Large intestine (tissue), 3 donors: ENCODE results near the gene SMIM43. TPM values are rescaled to one million over a fixed set of nuclear protein-coding genes. Genes with fewer than 3 reads are reported as not detected.

ENCODE experiments used
- DNase-seq, 2 donors: peaks; one replicate each; pipeline versions ENCODE4 v3.0.0 to v3.0.0-alpha.2; 2013
- H3K27ac ChIP-seq: one replicate; pipeline ENCODE4 v1.5.1; 2013; ENCODE audit warnings: low read length
- H3K27me3 ChIP-seq: 2 replicates; pipeline ENCODE4 v1.6.1; 2013; ENCODE audit warnings: low read length; ENCODE audit not compliant: control insufficient read depth, insufficient read depth
- H3K36me3 ChIP-seq: 2 replicates; pipeline ENCODE4 v1.6.1; 2013; ENCODE audit warnings: low read length; ENCODE audit not compliant: control insufficient read depth, insufficient read depth
- H3K4me1 ChIP-seq: one replicate; pipeline ENCODE4 v1.6.1; 2013; ENCODE audit warnings: low read length; ENCODE audit not compliant: control insufficient read depth, insufficient read depth
- H3K4me3 ChIP-seq: one replicate; pipeline ENCODE4 v1.5.1; 2013; ENCODE audit warnings: low read length
- H3K9me3 ChIP-seq: one replicate; pipeline ENCODE4 v1.6.1; 2013; ENCODE audit warnings: mild to moderate bottlenecking, low read depth, low read length, moderate library complexity; ENCODE audit not compliant: control insufficient read depth
- WGBS: methylation state at CpG from one replicate; pipeline ENCODE4 v1.1.5; 2013; ENCODE audit warnings: low lambda C conversion rate; ENCODE audit not compliant: insufficient coverage; 5-methylcytosine and 5-hydroxymethylcytosine counted together
- polyA plus RNA-seq: library from polyadenylated mRNA; unstranded; fragments of 120-200 nt; gene quantifications from one replicate; pipeline ENCODE4 v1.2.1, GENCODE V29; 2013

SMIM43 gene
- polyA plus RNA-seq, 1 donor, result 0.48 TPM

DNA sequence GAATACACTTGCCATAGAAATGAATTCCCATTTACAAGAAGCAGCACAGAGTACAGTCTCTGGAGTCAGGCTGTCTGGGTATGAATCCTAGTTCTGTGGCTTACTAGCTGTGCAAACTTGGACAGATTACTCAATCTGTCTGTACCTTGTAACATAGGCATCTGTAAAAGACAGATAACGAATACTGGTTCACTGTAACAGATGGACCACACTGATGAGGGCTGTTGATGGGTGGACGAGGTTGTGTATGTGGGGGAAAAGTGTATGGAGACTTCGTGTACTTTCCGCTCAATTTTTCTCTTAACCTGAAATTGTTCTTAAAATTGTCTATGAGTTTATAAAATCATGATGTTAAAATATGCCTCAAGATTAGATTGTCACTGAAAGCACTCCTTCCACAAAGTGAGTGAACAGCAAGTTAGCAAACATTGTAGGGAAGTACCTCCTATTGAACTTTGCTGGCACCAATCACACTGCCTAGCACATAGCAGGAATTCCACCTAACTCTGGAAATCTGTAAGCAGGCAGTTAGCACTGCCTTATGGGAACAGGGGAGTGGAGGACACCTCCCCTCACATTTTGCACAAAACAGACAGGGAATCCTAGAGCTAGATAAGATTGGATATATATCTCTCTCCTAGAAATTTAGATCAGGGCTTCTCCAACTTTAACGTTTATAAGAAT, 29.7 kb upstream of the SMIM43 start:
- WGBS, result no CpG with 5 or more reads among the region's 5 CpGs
- peak; percentile 16 to 24 for DNase-seq
- no peak overlapping the region for H3K4me3 ChIP-seq
- H3K4me1 ChIP-seq, result peaks cover 2% of the 10 kb centered on the region
- no peaks in the 10 kb centered on the region for H3K9me3 ChIP-seq
- no peaks in the 10 kb centered on the region for H3K36me3 ChIP-seq
- peak overlapping the region; percentile 11 for H3K27ac ChIP-seq
- H3K27me3 ChIP-seq, result no peaks in the 10 kb centered on the region

DNA sequence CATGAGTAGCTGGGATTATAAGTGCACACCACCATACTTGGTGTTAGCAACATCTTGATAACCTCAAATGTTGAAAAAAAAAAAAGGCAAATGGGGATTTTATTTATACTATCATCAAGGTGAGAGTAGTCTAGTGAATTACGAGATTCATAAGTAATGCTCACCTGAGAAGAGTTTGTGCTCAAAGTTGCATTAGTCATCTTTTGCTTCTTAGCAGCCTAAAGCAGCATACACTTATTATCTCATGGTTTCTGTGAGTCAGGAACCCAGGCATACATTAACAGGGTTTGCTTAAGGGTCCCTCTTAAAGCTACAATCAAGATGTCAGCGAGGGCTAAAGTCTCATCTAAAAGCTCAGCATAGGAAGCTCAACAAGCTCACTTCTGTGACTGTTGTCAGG, 28.0 kb upstream of the SMIM43 start:
- no peaks in the 10 kb centered on the region for H3K36me3 ChIP-seq
- DNase-seq, result no peak
- H3K9me3 ChIP-seq, result no peaks in the 10 kb centered on the region
- no peaks in the 10 kb centered on the region for H3K4me1 ChIP-seq
- H3K27ac ChIP-seq, result no peak overlapping the region
- no peaks in the 10 kb centered on the region for H3K27me3 ChIP-seq
- WGBS, result no CpG with 5 or more reads among the region's 2 CpGs
- H3K4me3 ChIP-seq, result no peak overlapping the region

DNA sequence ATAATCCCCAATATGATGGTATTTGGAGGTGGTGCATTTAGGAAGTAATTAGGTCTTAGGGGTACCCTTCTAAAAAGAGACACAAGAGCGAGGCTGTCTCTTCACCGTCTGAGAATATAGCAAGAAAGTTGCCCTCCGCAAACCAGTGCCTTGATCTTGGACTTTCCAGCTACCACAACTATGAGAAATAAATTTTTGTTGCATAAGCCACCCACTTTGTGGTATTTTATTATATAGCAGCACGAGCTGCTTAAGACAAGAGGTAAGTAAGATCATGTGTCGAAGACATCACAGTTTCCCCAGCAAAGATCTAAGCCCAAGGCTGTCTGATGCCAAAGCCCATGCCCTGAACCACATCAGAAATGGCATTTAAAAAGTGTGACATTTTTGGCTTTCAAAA, 26.5 kb upstream of the SMIM43 start:
- Histone ChIP-seq H3K9me3 (no peaks in the 10 kb centered on the region), H3K4me3 (no peak overlapping the region), H3K4me1 (no peaks in the 10 kb centered on the region), H3K36me3 (no peaks in the 10 kb centered on the region), H3K27me3 (no peaks in the 10 kb centered on the region), H3K27ac (no peak overlapping the region)
- no CpG with 5 or more reads among the region's 5 CpGs for WGBS
- DNase-seq, result no peak

DNA sequence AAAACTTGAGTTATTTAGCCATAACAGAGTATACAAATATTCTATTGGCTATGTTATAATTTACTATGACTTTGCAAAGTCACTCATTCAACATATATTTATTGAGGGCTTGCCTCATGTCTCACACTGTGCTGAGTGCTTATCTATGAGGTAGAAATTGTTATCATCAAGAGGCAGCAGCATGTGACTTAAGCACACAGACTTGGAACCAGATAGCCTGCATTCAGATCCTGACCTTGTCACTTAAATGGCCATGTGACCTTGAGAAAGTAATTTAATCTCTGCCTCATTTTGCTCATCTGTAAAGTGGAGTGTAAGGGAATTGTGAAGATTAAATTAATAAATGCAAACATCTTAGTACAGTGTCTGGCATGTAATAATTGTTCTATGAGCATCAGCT, 26.0 kb upstream of the SMIM43 start:
- no peaks in the 10 kb centered on the region for H3K9me3 ChIP-seq
- H3K4me3 ChIP-seq, result no peak overlapping the region
- peak; percentile 49 to 56 for DNase-seq
- H3K27me3 ChIP-seq, result no peaks in the 10 kb centered on the region
- no peaks in the 10 kb centered on the region for H3K36me3 ChIP-seq
- H3K27ac ChIP-seq, result no peak overlapping the region
- no peaks in the 10 kb centered on the region for H3K4me1 ChIP-seq

DNA sequence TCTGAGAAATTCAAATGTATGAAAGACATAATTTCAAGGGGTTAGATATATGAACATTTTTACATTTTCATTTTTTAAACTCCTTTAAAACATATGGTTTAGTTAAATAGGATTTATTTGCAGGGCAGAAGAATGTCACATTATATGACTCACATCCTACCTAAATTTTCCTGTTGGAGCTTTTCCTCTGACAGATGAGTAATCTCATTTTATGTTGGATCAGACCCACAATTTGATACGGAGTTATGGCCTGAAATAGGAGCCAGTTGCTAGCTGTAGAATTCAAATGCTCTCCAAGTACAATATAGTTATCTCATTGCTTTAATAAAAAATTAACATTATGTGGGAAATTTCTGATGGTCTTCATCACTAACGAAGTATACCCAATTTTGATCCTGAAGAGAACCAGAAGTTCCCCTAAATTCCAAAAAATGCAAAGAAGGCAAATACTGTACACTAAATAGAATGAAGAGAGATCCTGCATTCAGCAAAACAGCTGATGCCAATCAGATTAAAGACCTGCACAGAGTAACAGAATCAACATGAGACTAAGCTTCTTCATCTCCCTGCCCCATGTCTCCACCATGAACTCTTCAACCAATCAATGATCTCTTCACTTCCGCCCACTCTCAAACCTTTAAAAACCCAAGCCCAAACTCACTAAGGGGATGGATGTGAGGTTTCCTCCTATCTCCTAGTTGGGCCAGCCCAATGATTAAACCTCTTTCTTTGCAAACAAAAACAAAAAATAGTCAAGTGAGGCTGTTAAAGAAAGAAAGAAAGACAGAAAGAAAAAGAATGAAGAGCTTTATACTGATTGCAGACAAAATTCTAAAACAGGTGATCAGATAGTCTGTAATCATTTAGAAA, 25.2 kb upstream of the SMIM43 start:
- no peaks in the 10 kb centered on the region for H3K9me3 ChIP-seq
- 83% methylated on average over 1 of the region's 3 CpGs for WGBS
- H3K4me1 ChIP-seq, result no peaks in the 10 kb centered on the region
- no peaks in the 10 kb centered on the region for H3K36me3 ChIP-seq
- H3K27ac ChIP-seq, result no peak overlapping the region
- no peak overlapping the region for H3K4me3 ChIP-seq
- peaks cover 5% of the 10 kb centered on the region for H3K27me3 ChIP-seq
- DNase-seq, result no peak

DNA sequence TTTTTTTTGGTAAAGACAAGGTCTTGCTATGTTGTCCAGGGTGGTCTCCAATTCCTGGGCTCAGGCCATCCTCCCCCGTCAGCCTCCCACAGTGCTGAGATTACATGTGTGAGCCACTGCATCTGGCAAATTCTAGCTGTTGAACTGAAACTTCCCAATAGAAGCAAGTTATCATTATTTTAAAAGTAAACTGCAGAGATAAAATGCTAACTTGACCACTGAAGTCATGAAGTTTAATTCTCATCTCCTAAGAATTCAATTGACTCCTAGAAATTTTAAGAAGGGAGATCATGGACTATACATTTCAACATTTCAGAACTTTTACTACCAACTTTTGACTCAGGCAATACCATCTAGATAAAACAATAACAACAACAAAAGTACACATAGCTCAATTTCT, 24.5 kb upstream of the SMIM43 start:
- H3K4me1 ChIP-seq, result no peaks in the 10 kb centered on the region
- H3K27me3 ChIP-seq, result peaks cover 10% of the 10 kb centered on the region
- H3K4me3 ChIP-seq, result no peak overlapping the region
- no peak overlapping the region for H3K27ac ChIP-seq
- no CpG with 5 or more reads among the region's 1 CpG for WGBS
- no peak for DNase-seq
- no peaks in the 10 kb centered on the region for H3K36me3 ChIP-seq
- no peaks in the 10 kb centered on the region for H3K9me3 ChIP-seq

DNA sequence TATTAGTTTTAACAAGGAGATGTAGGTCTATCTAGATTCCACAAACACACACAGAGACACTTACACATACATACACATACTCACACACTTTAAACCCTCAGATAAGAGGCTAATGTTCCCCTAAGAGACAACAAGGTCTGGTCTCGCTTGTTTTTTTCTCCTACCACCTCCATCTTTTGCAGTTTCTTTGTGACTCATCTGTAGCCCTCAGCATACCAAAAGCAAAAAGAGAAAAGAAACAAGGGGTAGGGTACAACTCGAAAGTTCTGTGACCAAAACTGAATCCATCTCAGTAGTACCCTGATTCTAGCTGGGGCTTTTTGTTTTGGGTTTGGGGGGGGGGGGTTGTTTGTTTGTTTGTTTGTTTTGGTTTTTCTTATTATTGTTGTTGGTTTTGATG, 23.9 kb upstream of the SMIM43 start:
- Histone ChIP-seq H3K4me1 (no peaks in the 10 kb centered on the region), H3K36me3 (no peaks in the 10 kb centered on the region), H3K27ac (no peak overlapping the region), H3K4me3 (no peak overlapping the region), H3K9me3 (no peaks in the 10 kb centered on the region), H3K27me3 (peaks cover 13% of the 10 kb centered on the region)
- 100% methylated on average over 1 of the region's 2 CpGs for WGBS
- no peak for DNase-seq

DNA sequence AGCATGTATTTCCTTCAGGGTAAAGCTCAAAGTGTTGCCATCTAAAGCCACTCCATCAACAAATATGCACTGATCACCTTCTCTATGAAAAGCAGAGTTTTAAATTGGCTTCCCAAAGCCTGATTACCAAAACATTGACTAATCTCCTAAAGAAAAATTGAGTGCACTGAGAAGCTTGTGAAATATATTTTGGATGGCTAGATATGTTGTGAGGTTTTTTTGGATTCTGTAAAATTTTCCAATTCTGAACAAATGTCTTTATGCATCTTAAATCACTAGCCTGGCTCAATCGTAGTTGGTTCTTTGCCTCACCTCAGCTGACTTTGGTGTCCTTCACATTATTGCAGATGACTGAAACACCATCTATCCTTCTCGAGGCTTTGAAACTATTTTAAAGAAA, 21.3 kb upstream of the SMIM43 start:
- WGBS, result 86% methylated on average over 1 of the region's 2 CpGs
- Histone ChIP-seq H3K36me3 (no peaks in the 10 kb centered on the region), H3K9me3 (no peaks in the 10 kb centered on the region), H3K27ac (no peak overlapping the region), H3K4me3 (no peak overlapping the region), H3K4me1 (no peaks in the 10 kb centered on the region), H3K27me3 (peaks cover 13% of the 10 kb centered on the region)
- DNase-seq, result no peak

DNA sequence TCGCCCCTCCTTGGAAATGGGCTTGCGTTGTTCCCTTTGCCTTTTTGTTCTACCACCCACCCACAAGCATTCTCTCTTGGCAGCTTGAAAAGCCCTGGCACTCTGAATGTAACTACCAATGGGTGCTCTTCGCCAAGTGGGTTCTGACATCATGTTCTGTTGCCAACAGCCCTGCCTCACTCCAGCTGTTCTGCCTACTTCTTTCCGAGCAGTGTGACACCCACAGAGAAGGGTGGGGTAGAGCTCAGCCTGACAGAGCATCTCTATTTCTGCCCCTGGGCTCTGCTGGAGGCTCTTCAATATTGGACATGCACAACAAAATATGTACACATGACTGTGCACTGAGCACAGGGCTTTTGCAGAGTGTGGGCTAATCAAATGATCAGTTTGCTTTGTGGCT, 20.5 kb upstream of the SMIM43 start:
- peaks cover 13% of the 10 kb centered on the region for H3K27me3 ChIP-seq
- H3K4me1 ChIP-seq, result no peaks in the 10 kb centered on the region
- H3K36me3 ChIP-seq, result no peaks in the 10 kb centered on the region
- no peak overlapping the region for H3K27ac ChIP-seq
- no peak overlapping the region for H3K4me3 ChIP-seq
- no peaks in the 10 kb centered on the region for H3K9me3 ChIP-seq
- no peak for DNase-seq
- no CpG with 5 or more reads among the region's 4 CpGs for WGBS

DNA sequence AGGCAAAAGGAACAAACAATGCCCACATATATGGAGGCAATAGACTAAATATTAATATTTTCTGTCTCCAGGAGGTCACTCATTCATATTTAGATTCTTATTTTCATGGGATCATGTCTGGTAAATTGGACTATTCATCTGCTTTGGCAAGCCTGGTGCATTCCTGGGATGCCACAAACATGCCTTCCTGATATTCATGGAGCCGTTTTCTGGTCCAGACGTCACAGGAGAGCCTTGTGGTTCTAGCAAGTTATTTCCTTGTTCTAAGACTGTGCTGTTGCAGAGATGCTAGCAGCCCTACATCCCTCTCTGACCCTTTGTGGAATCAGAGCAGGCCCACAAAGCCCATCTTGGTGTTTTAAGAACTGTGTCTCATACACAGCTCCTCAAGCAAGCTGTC, 20.0 kb upstream of the SMIM43 start:
- Histone ChIP-seq H3K36me3 (no peaks in the 10 kb centered on the region), H3K4me3 (no peak overlapping the region), H3K4me1 (no peaks in the 10 kb centered on the region), H3K27ac (no peak overlapping the region), H3K27me3 (peaks cover 13% of the 10 kb centered on the region), H3K9me3 (no peaks in the 10 kb centered on the region)
- no CpG with 5 or more reads among the region's 2 CpGs for WGBS
- no peak for DNase-seq

DNA sequence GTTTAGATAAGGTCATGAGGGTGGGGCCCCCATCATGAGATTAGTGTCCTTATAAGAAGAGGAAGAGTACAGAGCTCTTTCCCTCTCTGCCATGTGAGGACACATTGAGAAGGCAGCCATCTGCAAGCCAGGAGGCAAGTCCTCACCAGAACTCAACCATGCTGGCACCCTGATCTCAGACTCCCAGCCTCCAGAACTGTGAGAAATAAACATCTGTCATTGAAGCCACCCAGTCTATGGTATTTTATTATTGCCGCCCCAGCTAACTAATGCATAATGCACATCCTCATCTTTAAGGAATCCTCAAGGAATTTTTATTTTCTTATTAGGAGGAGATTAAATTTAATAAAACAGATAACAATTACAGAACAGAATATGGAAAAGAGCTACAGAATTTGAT, 19.4 kb upstream of the SMIM43 start:
- H3K27ac ChIP-seq, result no peak overlapping the region
- H3K27me3 ChIP-seq, result peaks cover 13% of the 10 kb centered on the region
- no peaks in the 10 kb centered on the region for H3K9me3 ChIP-seq
- H3K4me1 ChIP-seq, result no peaks in the 10 kb centered on the region
- no peaks in the 10 kb centered on the region for H3K36me3 ChIP-seq
- H3K4me3 ChIP-seq, result no peak overlapping the region
- DNase-seq, result no peak
- WGBS, result no CpG with 5 or more reads among the region's 1 CpG
